HG03159 (cell line): ENCODE data around the gene RUBCNL.
"Not testable (repeated sequence)": the region's sequence is repeated elsewhere in the genome, so short reads cannot be mapped to it uniquely, and the experiment has no call there.

Source experiments
- ATAC-seq: cut with Tn5 transposase; IDR thresholded peaks from one replicate; pipeline ENCODE4 v1.9.1; 2021; ENCODE audit warnings: mild to moderate bottlenecking, moderate library complexity; ENCODE audit not compliant: unreplicated experiment

RUBCNL gene

GRCh38 chr13:46377554-46377953 lies 9.5 kb downstream of the RUBCNL start:
- ATAC-seq = peak; percentile 43

- ATAC-seq = no peak
Observed at GRCh38 chr13:46374710-46375109, 12.3 kb downstream of the RUBCNL start.

- ATAC-seq = no peak
Observed at GRCh38 chr13:46373623-46374022, 13.4 kb downstream of the RUBCNL start.

GRCh38 chr13:46372938-46373337 lies 14.1 kb downstream of the RUBCNL start:
- ATAC-seq = not testable (repeated sequence)

GRCh38 chr13:46372071-46372470 lies 15.0 kb downstream of the RUBCNL start:
- ATAC-seq = no peak

- ATAC-seq = no peak
Observed at GRCh38 chr13:46369506-46370277, 17.4 kb downstream of the RUBCNL start.

- ATAC-seq = no peak
Observed at GRCh38 chr13:46367617-46368327, 19.3 kb downstream of the RUBCNL start.

GRCh38 chr13:46361276-46361934 lies 25.6 kb downstream of the RUBCNL start:
- no peak for ATAC-seq

- no peak for ATAC-seq
Observed at GRCh38 chr13:46360604-46361003, 26.4 kb downstream of the RUBCNL start.

GRCh38 chr13:46359714-46360113 lies 27.3 kb downstream of the RUBCNL start:
- no peak for ATAC-seq

- ATAC-seq = no peak
Observed at GRCh38 chr13:46355901-46356590, 31.0 kb downstream of the RUBCNL start.

- no peak for ATAC-seq
Observed at GRCh38 chr13:46355088-46355468, 32.0 kb downstream of the RUBCNL start.

- no peak for ATAC-seq
Observed at GRCh38 chr13:46354156-46355087, 32.6 kb downstream of the RUBCNL start.

GRCh38 chr13:46352805-46353204 lies 34.2 kb downstream of the RUBCNL start:
- ATAC-seq = no peak

- ATAC-seq = no peak
Observed at GRCh38 chr13:46350003-46350402, 37.0 kb downstream of the RUBCNL start.

GRCh38 chr13:46348961-46349360 lies 38.1 kb downstream of the RUBCNL start:
- no peak for ATAC-seq

GRCh38 chr13:46347277-46347676 lies 39.8 kb downstream of the RUBCNL start:
- no peak for ATAC-seq

GRCh38 chr13:46345866-46346265 lies 41.2 kb downstream of the RUBCNL start:
- ATAC-seq = no peak

- no peak for ATAC-seq
Observed at GRCh38 chr13:46345398-46345797, 41.7 kb downstream of the RUBCNL start.
